IMR-90 (cell line): ENCODE measurements around the gene PLXNA4. TPM values are rescaled to one million over a fixed set of nuclear protein-coding genes. Genes with fewer than 3 reads are reported as not detected.

Experiments used
- ATAC-seq: fragments of 200-7000 bp; cut with Tn5 transposase; 2 replicates; pipeline ENCODE4 v1.9.1; 2020; ENCODE audit warnings: low read depth, mild to moderate bottlenecking, moderate library complexity
- BruUV-seq: library from RNA; stranded (reverse); fragments of 400-500 nt; replicated peaks from 2 replicates; lab custom pipeline; 2021; lab: Mats Ljungman, UMichigan
- CTCF ChIA-PET: fragments of 300-600 bp; formaldehyde crosslinking; extraction: SDS; loops from one replicate; lab custom pipeline; 2021; ENCODE audit warnings: antibody characterized with exemption; lab: Yijun Ruan, JAX
- POLR2A ChIA-PET: fragments of 300-600 bp; sonication (Branson Sonifier 250); formaldehyde crosslinking; loops from one replicate; lab custom pipeline; 2022; ENCODE audit warnings: antibody characterized with exemption; ENCODE audit not compliant: unreplicated experiment; lab: Charles Lee
- DNase-seq: peaks from one replicate; pipeline ENCODE4 v3.0.0; 2013
- H2AFZ ChIP-seq: replicated peaks from 2 replicates; pipeline ENCODE3; 2013; ENCODE audit warnings: low read length, mild to moderate bottlenecking; ENCODE audit not compliant: poor library complexity
- H2AK5ac ChIP-seq: 2 replicates; pipeline ENCODE4 v1.6.1; 2013; ENCODE audit warnings: low read depth, low read length, inconsistent platforms
- H2AK9ac ChIP-seq: replicated peaks from 2 replicates; pipeline ENCODE3; 2013; ENCODE audit warnings: mild to moderate bottlenecking, low read depth, low read length, moderate library complexity; ENCODE audit not compliant: poor library complexity
- H2BK120ac ChIP-seq: 2 replicates; pipeline ENCODE4 v1.6.1; 2013; ENCODE audit warnings: low read depth, low read length, inconsistent platforms
- H2BK15ac ChIP-seq: 3 replicates; pipeline ENCODE4 v1.6.1; 2013; ENCODE audit warnings: low read depth, low read length, inconsistent platforms
- H2BK20ac ChIP-seq: 2 replicates; pipeline ENCODE4 v1.6.1; 2013; ENCODE audit warnings: low read depth, mild to moderate bottlenecking, inconsistent platforms, low read length, moderate library complexity
- H2BK5ac ChIP-seq: 2 replicates; pipeline ENCODE4 v1.6.1; 2013; ENCODE audit warnings: mild to moderate bottlenecking, low read depth, low read length, inconsistent platforms; ENCODE audit not compliant: poor library complexity, severe bottlenecking
- H3K14ac ChIP-seq: replicated peaks from 2 replicates; pipeline ENCODE4 v1.6.1; 2013; ENCODE audit warnings: low read depth, low read length, inconsistent platforms
- H3K18ac ChIP-seq: 2 replicates; pipeline ENCODE4 v1.6.1; 2013; ENCODE audit warnings: low read depth, low read length, control low read depth
- H3K23ac ChIP-seq: 2 replicates; pipeline ENCODE4 v1.6.1; 2013; ENCODE audit warnings: low read depth, low read length, inconsistent platforms
- H3K27ac ChIP-seq: 2 replicates; pipeline ENCODE4 v1.5.1; 2013; ENCODE audit warnings: mild to moderate bottlenecking, control low read depth, low read length; ENCODE audit not compliant: insufficient read depth
- H3K27me3 ChIP-seq: 2 replicates; pipeline ENCODE4 v1.6.1; 2013; ENCODE audit warnings: low read length; ENCODE audit not compliant: control insufficient read depth, insufficient read depth
- H3K36me3 ChIP-seq: 2 replicates; pipeline ENCODE4 v1.6.1; 2013; ENCODE audit warnings: low read length, mixed read lengths; ENCODE audit not compliant: control insufficient read depth, insufficient read depth
- H3K4ac ChIP-seq: 2 replicates; pipeline ENCODE4 v1.6.1; 2013; ENCODE audit warnings: low read depth, low read length, inconsistent platforms
- H3K4me1 ChIP-seq: 2 replicates; pipeline ENCODE4 v1.6.1; 2013; ENCODE audit warnings: low read length, mixed read lengths; ENCODE audit not compliant: control insufficient read depth, insufficient read depth
- H3K4me2 ChIP-seq: 2 replicates; pipeline ENCODE4 v1.6.1; 2013; ENCODE audit warnings: low read depth, mild to moderate bottlenecking, control low read depth, low read length, moderate library complexity
- H3K4me3 ChIP-seq: 2 replicates; pipeline ENCODE4 v1.5.1; 2013; ENCODE audit warnings: low read depth, mild to moderate bottlenecking, control low read depth, low read length, moderate library complexity; ENCODE audit not compliant: insufficient read depth
- H3K56ac ChIP-seq: 2 replicates; pipeline ENCODE4 v1.6.1; 2013; ENCODE audit warnings: low read length, inconsistent platforms; ENCODE audit not compliant: insufficient read depth; ENCODE audit errors: extremely low read depth
- H3K79me1 ChIP-seq, 2 experiments: 2 replicates each; pipeline ENCODE4 v1.6.1; 2013; ENCODE audit warnings: low read length in 2 of 2, inconsistent platforms in 1 of 2, low read depth in 1 of 2
- H3K9ac ChIP-seq: 2 replicates; pipeline ENCODE4 v1.6.1; 2013; ENCODE audit warnings: low read depth, low read length, control low read depth
- H3K9me1 ChIP-seq: 2 replicates; pipeline ENCODE4 v1.6.1; 2013; ENCODE audit warnings: low read length, inconsistent platforms; ENCODE audit not compliant: insufficient read depth
- H3K9me3 ChIP-seq: 2 replicates; pipeline ENCODE4 v1.6.1; 2013; ENCODE audit warnings: low read length; ENCODE audit not compliant: control insufficient read depth, insufficient read depth
- H4K20me1 ChIP-seq: 2 replicates; pipeline ENCODE4 v1.6.1; 2013; ENCODE audit warnings: low read length, inconsistent platforms; ENCODE audit not compliant: insufficient read depth
- H4K5ac ChIP-seq: 2 replicates; pipeline ENCODE4 v1.6.1; 2013; ENCODE audit warnings: mild to moderate bottlenecking, low read depth, low read length, control low read depth
- H4K8ac ChIP-seq, 2 experiments: 2 replicates each; pipeline ENCODE4 v1.6.1; 2013; ENCODE audit warnings: low read depth in 2 of 2, low read length in 2 of 2, control low read depth in 1 of 2, inconsistent platforms in 1 of 2
- H4K91ac ChIP-seq: 2 replicates; pipeline ENCODE4 v1.6.1; 2013; ENCODE audit warnings: low read depth, low read length, inconsistent platforms; ENCODE audit not compliant: insufficient read depth
- CEBPB ChIP-seq: IDR thresholded peaks from 2 replicates; pipeline ENCODE4 v1.6.1; 2012; ENCODE audit warnings: low read depth, low read length, improper control_type of control experiment
- CHD1 ChIP-seq: IDR thresholded peaks from 2 replicates; pipeline ENCODE4 v1.6.1; 2012; ENCODE audit warnings: low read depth, low read length, improper control_type of control experiment
- FOS ChIP-seq: fragments of 150-350 bp; IDR thresholded peaks from 2 replicates; pipeline ENCODE4 v1.6.1; 2016; ENCODE audit warnings: low read depth, low read length
- MAFK ChIP-seq: IDR thresholded peaks from 2 replicates; pipeline ENCODE4 v1.6.1; 2012; ENCODE audit warnings: low read depth, low read length, improper control_type of control experiment
- MAZ ChIP-seq: IDR thresholded peaks from 2 replicates; pipeline ENCODE4 v1.6.1; 2012; ENCODE audit warnings: low read depth, mild to moderate bottlenecking, low read length, improper control_type of control experiment, moderate library complexity, borderline replicate concordance
- MXI1 ChIP-seq: IDR thresholded peaks from 2 replicates; pipeline ENCODE4 v1.6.1; 2012; ENCODE audit warnings: low read depth, mild to moderate bottlenecking, low read length, moderate library complexity, borderline replicate concordance
- NFE2L2 ChIP-seq: fragments of 150-350 bp; IDR thresholded peaks from 2 replicates; pipeline ENCODE4 v1.6.1; 2016; ENCODE audit warnings: low read depth, mild to moderate bottlenecking, low read length
- POLR2A ChIP-seq: IDR thresholded peaks from 2 replicates; pipeline ENCODE4 v1.6.1; 2012; ENCODE audit warnings: mild to moderate bottlenecking, low read depth, low read length
- RAD21 ChIP-seq: IDR thresholded peaks from 2 replicates; pipeline ENCODE4 v1.6.1; 2012; ENCODE audit warnings: low read length, improper control_type of control experiment
- USF2 ChIP-seq: fragments of 150-350 bp; IDR thresholded peaks from 2 replicates; pipeline ENCODE4 v1.6.1; 2017; ENCODE audit warnings: mild to moderate bottlenecking, antibody characterized with exemption, low read length, low read depth
- WGBS, 2 experiments: methylation state at CpG; one replicate each; pipeline versions ENCODE4 v1.1.5 to v1.1.7; 2013; ENCODE audit warnings: missing lambda C conversion rate in 2 of 2; ENCODE audit not compliant: insufficient read length in 1 of 2; ENCODE audit errors: extremely low coverage in 2 of 2; 5-methylcytosine and 5-hydroxymethylcytosine counted together
- dilution Hi-C: fragments of 300-500 bp; cut with HindIII; formaldehyde crosslinking; loops from one replicate; pipeline ENCODE4 v1.14.3; 2018; ENCODE audit warnings: low sequenced_read_pairs; ENCODE audit not compliant: unreplicated experiment
- in situ Hi-C: fragments of 300-500 bp; cut with MboI; formaldehyde crosslinking; loops from 3 replicates; pipeline ENCODE4 v1.14.3; 2019; ENCODE audit warnings: low sequenced_read_pairs, inconsistent platforms, mixed read lengths
- intact Hi-C: fragments of 100-400 bp; cut with micrococcal nuclease; formaldehyde crosslinking; loops from 2 replicates; pipeline ENCODE4 v1.10.0; 2022
- polyA plus RNA-seq, 3 experiments: library from polyadenylated mRNA; depleted of rRNA; stranded (reverse); fragments of >200 nt; gene quantifications; 2 replicates each; pipeline ENCODE4 v1.2.3, GENCODE V29; 2012; ENCODE audit warnings: low replicate concordance in 1 of 3
- total RNA-seq: library from RNA; depleted of rRNA; stranded (reverse); fragments of >200 nt; gene quantifications from 2 replicates; pipeline ENCODE4 v1.2.3, GENCODE V29; 2012
- TF ChIP-seq, protein P1 (sequence below): fragments of 150-350 bp; IDR thresholded peaks from 2 replicates; pipeline ENCODE4 v1.6.1; 2016; ENCODE audit warnings: low read depth, mild to moderate bottlenecking, low read length, moderate library complexity, borderline replicate concordance

PLXNA4 gene
- total and polyA plus RNA-seq, 2 of the 4 experiments (the other 2 are of a cell fraction) = under 0.01 TPM

DNA sequence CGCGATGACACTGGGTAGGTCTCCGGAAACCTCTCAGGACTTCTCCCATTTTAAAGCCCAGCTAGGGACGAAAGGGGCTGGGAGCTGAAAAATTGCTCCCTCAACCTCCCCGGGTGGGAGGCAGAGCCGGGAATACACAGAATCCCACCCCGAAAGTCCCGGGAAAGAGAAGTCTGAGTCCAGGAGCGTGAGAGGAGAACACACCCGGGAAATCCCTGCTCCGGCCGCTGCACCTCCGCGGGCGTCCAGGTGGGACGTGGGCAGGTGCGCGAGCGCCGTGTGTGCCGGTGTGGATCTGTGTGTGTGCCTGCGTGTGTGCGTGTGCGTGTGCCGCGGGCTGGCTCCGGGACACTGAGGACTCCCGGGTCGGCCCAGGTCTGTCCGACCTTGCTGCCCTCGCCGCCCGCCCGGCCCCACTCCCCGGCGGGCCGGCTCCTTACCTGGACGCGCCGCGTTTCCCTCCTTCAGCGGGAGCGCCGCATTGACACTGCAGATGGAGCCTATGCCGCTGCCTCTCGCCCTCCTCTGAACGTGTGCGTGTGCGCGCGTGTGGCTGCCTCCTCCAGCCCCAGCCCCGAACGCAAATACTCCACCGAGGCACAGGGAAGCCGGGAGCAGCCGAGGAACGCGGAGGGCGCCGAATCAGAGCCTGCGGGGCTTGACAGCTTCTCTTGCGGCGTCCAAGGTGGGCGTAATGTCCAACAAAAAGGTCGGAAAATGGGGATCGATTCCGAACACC, at the start of gene PLXNA4 (continued):
- TF ChIP-seq RAD21 = no peak
- no peak for TF ChIP-seq MXI1
- no peak for TF ChIP-seq POLR2A

- Histone ChIP-seq H3K9ac (no peak overlapping the region), H2BK15ac (no peak overlapping the region), H3K4ac (no peak overlapping the region), H2AK5ac (no peak overlapping the region), H2AK9ac (no peak overlapping the region), H2BK20ac (no peak overlapping the region), H3K9me3 (no peaks in the 10 kb centered on the region), H3K14ac (no peak overlapping the region), H3K27me3 (no peaks in the 10 kb centered on the region), H3K9me1 (no peaks in the 10 kb centered on the region), H4K5ac (no peak overlapping the region), H3K23ac (no peak overlapping the region), H2AFZ (no peak overlapping the region), H4K91ac (no peak overlapping the region), H3K56ac (no peak overlapping the region), H3K4me3 (no peak overlapping the region), H3K27ac (no peak overlapping the region), H3K79me1 (no peaks in the 10 kb centered on the region), H3K18ac (no peak overlapping the region), H2BK120ac (no peak overlapping the region), H3K4me1 (no peaks in the 10 kb centered on the region), H2BK5ac (no peak overlapping the region), H3K36me3 (no peaks in the 10 kb centered on the region), H4K8ac (no peak overlapping the region), H3K4me2 (no peak overlapping the region), H4K20me1 (no peaks in the 10 kb centered on the region)
- ChIA-PET POLR2A (no interaction called here), CTCF (no interaction called here)
- no CpG with 5 or more reads among the region's 2 CpGs for WGBS, 2 experiments
- dilution Hi-C loops = no loop called here
- intact Hi-C loops = no loop called here
- BruUV-seq = no TSS peak
- in situ Hi-C loops = no loop called here
- ATAC-seq (no peak), DNase-seq (no peak)
- TF ChIP-seq MAFK (no peak), POLR2A (no peak), CHD1 (no peak), RAD21 (no peak), FOS (no peak), USF2 (no peak), NFE2L2 (no peak), CEBPB (no peak), MAZ (no peak)
- TF ChIP-seq, protein P1, sequence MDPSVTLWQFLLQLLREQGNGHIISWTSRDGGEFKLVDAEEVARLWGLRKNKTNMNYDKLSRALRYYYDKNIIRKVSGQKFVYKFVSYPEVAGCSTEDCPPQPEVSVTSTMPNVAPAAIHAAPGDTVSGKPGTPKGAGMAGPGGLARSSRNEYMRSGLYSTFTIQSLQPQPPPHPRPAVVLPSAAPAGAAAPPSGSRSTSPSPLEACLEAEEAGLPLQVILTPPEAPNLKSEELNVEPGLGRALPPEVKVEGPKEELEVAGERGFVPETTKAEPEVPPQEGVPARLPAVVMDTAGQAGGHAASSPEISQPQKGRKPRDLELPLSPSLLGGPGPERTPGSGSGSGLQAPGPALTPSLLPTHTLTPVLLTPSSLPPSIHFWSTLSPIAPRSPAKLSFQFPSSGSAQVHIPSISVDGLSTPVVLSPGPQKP = no peak
Measured at GRCh38 chr7:132625651-132626050, 49.4 kb upstream of the PLXNA4 start.
